ENCODE data around the gene BTBD16. TPM values are rescaled to one million over a fixed set of nuclear protein-coding genes. Genes with fewer than 3 reads are reported as not detected.

Gene BTBD16
- total and polyA plus RNA-seq, 10 of the 15 experiments (the other 5 are each of a cell fraction or from before 2014, with no cell fraction given): 0.11 TPM; not detected in 9

GRCh38 chr10:122299423-122300075 is 28.5 kb downstream of the BTBD16 start:
- H3K4me3 ChIP-seq: no peak overlapping the region
- no peak for ATAC-seq
- ChIA-PET RAD21 (ENCODE audit: unreplicated experiment) (interaction anchor here (0.6 to 3.6 kb wide), 10 partner anchors 15 to 266 kb away, joined by 3 to 46 read pairs (median 5); no protein-coding TSS in a partner anchor), CTCF (interaction anchor here (0.7 to 4.3 kb wide), 25 partner anchors 7 to 266 kb away, joined by 3 to 117 read pairs (median 5); partner anchors contain the start of gene PLEKHA1), SMC1A (ENCODE audit: uncharacterized antibody, unreplicated experiment) (interaction anchor here (0.6 to 2.3 kb wide), 7 partner anchors 29 to 266 kb away, joined by 3 to 57 read pairs (median 5); no protein-coding TSS in a partner anchor), POLR2A (no interaction called here)
- BruUV-seq (replicated peaks): no TSS peak
- intact Hi-C loops (cut with micrococcal nuclease; ENCODE audit: unreplicated experiment) (loop anchor here (2.0 to 5.0 kb wide), 2 partner anchors 267 to 403 kb away; no protein-coding TSS in a partner anchor), in situ Hi-C loops (cut with MboI) (loop anchor here (5.0 kb wide), 2 partner anchors 133 to 268 kb away; no protein-coding TSS in a partner anchor)
- H3K36me3 ChIP-seq (ENCODE audit: control insufficient read depth in 2 of 2, insufficient read depth in 2 of 2, low read length in 1 of 2): no peaks in the 10 kb centered on the region
- H3K9ac ChIP-seq (ENCODE audit: control insufficient read depth, insufficient read depth, low read length): no peak overlapping the region
- no peak overlapping the region for H2AFZ ChIP-seq (ENCODE audit: control insufficient read depth, low read depth, low read length)
- H3K27me3 ChIP-seq (replicated peaks in 1 of 2; ENCODE audit: control insufficient read depth in 2 of 2, insufficient read depth in 2 of 2, low read length in 1 of 2): no peaks in the 10 kb centered on the region
- DNase-seq (ENCODE audit: low read depth, low spot score): no peak
- H3K4me2 ChIP-seq (ENCODE audit: control insufficient read depth, insufficient read depth): no peak overlapping the region
- 42% methylated on average over 14 of the region's 14 CpGs for WGBS (ENCODE audit: insufficient coverage, insufficient replicate concordance, low lambda C conversion rate, missing lambda C conversion rate)
- H3K27ac ChIP-seq (ENCODE audit: control insufficient read depth, insufficient read depth): no peak overlapping the region
- H3K9me3 ChIP-seq (replicated peaks; ENCODE audit: control insufficient read depth, insufficient read depth, low read length): no peaks in the 10 kb centered on the region; the same call in 2 of the 3 replicates
- peaks cover 5% of the 10 kb centered on the region for H3K4me1 ChIP-seq (ENCODE audit: control insufficient read depth, insufficient read depth, low read length)
- FAIRE-seq: no peak
- no peaks in the 10 kb centered on the region for H4K20me1 ChIP-seq (ENCODE audit: control insufficient read depth, insufficient read depth)
- no peaks in the 10 kb centered on the region for H3K79me2 ChIP-seq (ENCODE audit: control insufficient read depth, insufficient read depth, low read length)
- no peak for TF ChIP-seq ELK1 (IDR thresholded peaks at IDR 0.05; ENCODE audit: low read depth, low read length)
- no peak for TF ChIP-seq BMI1 (IDR thresholded peaks at IDR 0.05; ENCODE audit: borderline replicate concordance)
- TF ChIP-seq, protein P1, sequence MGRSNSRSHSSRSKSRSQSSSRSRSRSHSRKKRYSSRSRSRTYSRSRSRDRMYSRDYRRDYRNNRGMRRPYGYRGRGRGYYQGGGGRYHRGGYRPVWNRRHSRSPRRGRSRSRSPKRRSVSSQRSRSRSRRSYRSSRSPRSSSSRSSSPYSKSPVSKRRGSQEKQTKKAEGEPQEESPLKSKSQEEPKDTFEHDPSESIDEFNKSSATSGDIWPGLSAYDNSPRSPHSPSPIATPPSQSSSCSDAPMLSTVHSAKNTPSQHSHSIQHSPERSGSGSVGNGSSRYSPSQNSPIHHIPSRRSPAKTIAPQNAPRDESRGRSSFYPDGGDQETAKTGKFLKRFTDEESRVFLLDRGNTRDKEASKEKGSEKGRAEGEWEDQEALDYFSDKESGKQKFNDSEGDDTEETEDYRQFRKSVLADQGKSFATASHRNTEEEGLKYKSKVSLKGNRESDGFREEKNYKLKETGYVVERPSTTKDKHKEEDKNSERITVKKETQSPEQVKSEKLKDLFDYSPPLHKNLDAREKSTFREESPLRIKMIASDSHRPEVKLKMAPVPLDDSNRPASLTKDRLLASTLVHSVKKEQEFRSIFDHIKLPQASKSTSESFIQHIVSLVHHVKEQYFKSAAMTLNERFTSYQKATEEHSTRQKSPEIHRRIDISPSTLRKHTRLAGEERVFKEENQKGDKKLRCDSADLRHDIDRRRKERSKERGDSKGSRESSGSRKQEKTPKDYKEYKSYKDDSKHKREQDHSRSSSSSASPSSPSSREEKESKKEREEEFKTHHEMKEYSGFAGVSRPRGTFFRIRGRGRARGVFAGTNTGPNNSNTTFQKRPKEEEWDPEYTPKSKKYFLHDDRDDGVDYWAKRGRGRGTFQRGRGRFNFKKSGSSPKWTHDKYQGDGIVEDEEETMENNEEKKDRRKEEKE (IDR thresholded peaks at IDR 0.05): no peak
- no peak for TF ChIP-seq CBX3 (IDR thresholded peaks at IDR 0.05; ENCODE audit: borderline replicate concordance, low read depth)
- TF ChIP-seq, protein P2, sequence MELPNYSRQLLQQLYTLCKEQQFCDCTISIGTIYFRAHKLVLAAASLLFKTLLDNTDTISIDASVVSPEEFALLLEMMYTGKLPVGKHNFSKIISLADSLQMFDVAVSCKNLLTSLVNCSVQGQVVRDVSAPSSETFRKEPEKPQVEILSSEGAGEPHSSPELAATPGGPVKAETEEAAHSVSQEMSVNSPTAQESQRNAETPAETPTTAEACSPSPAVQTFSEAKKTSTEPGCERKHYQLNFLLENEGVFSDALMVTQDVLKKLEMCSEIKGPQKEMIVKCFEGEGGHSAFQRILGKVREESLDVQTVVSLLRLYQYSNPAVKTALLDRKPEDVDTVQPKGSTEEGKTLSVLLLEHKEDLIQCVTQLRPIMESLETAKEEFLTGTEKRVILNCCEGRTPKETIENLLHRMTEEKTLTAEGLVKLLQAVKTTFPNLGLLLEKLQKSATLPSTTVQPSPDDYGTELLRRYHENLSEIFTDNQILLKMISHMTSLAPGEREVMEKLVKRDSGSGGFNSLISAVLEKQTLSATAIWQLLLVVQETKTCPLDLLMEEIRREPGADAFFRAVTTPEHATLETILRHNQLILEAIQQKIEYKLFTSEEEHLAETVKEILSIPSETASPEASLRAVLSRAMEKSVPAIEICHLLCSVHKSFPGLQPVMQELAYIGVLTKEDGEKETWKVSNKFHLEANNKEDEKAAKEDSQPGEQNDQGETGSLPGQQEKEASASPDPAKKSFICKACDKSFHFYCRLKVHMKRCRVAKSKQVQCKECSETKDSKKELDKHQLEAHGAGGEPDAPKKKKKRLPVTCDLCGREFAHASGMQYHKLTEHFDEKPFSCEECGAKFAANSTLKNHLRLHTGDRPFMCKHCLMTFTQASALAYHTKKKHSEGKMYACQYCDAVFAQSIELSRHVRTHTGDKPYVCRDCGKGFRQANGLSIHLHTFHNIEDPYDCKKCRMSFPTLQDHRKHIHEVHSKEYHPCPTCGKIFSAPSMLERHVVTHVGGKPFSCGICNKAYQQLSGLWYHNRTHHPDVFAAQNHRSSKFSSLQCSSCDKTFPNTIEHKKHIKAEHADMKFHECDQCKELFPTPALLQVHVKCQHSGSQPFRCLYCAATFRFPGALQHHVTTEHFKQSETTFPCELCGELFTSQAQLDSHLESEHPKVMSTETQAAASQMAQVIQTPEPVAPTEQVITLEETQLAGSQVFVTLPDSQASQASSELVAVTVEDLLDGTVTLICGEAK (IDR thresholded peaks at IDR 0.05; ENCODE audit: borderline replicate concordance): no peak
- no peak for TF ChIP-seq CHD2 (IDR thresholded peaks at IDR 0.05; ENCODE audit: borderline replicate concordance, low read depth, low read length)
- TF ChIP-seq, protein P3, sequence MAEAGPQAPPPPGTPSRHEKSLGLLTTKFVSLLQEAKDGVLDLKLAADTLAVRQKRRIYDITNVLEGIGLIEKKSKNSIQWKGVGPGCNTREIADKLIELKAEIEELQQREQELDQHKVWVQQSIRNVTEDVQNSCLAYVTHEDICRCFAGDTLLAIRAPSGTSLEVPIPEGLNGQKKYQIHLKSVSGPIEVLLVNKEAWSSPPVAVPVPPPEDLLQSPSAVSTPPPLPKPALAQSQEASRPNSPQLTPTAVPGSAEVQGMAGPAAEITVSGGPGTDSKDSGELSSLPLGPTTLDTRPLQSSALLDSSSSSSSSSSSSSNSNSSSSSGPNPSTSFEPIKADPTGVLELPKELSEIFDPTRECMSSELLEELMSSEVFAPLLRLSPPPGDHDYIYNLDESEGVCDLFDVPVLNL (IDR thresholded peaks at IDR 0.05; ENCODE audit: low read depth, low read length): no peak
- TF ChIP-seq RAD51 (IDR thresholded peaks at IDR 0.05): no peak
- TF ChIP-seq NR2C2 (IDR thresholded peaks at IDR 0.05; ENCODE audit: borderline replicate concordance, control insufficient read depth, insufficient read length, low read depth): no peak
- no peak for TF ChIP-seq USF1 (IDR thresholded peaks at IDR 0.05; ENCODE audit: borderline replicate concordance, extremely low read length, insufficient read depth, low read depth, low read length)
- no peak for TF ChIP-seq ESRRA (IDR thresholded peaks at IDR 0.05; ENCODE audit: low read length)
- no peak for TF ChIP-seq ZNF217 (IDR thresholded peaks at IDR 0.05)
